ENCODE results near the gene NEMP1. TPM values are rescaled to one million over a fixed set of nuclear protein-coding genes. Genes with fewer than 3 reads are reported as not detected.

The NEMP1 gene
- total and polyA plus RNA-seq, 2 of the 13 experiments (the other 11 are each of a cell fraction or from before 2014, with no cell fraction given), result 11.4 to 12.9 TPM

DNA sequence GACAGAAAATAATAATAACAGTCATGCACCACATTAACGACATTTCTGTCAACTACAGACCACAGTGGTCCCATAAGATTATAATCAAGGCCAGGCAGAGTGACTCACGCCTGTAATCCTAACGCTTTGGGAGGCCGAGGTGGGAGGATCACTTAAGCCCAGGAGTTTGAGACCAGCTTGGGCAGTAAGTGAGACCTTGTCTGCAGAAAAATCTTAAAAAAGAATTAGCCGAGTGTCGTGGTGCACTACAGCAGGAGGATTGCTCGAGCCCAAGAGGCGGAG lies 18.9 kb upstream of the NEMP1 start:
- 0 out of 2 replicates have a peak, but pooled peaks cover 6% of the 10 kb centered on the region for H4K20me1 ChIP-seq (ENCODE audit: insufficient read depth, low read length)
- intact Hi-C loops (cut with micrococcal nuclease; ENCODE audit: unreplicated experiment), result no loop called here
- H3K27me3 ChIP-seq (ENCODE audit: control insufficient read depth in 1 of 2, insufficient read depth in 2 of 2, low read length in 2 of 2), result no peaks in the 10 kb centered on the region
- peaks cover 10 to 19% of the 10 kb centered on the region in 2 experiments; a peak in 4 of 5 replicates for H3K36me3 ChIP-seq (replicated peaks in 1 of 2; ENCODE audit: control insufficient read depth in 1 of 2, insufficient read depth in 2 of 2, low read length in 2 of 2)
- ChIA-PET POLR2A (interaction anchor here (1.1 to 13.5 kb wide), 6 partner anchors 9 to 122 kb away, joined by 3 to 309 read pairs (median 6); partner anchors contain the start of genes NAB2, NEMP1 and STAT6), CTCF (ENCODE audit: low intra/inter-chr PET ratio, low total read pairs) (no interaction called here)
- DNase-seq (ENCODE audit: low spot score), result no peak
- WGBS (ENCODE audit: low lambda C conversion rate), result 90% methylated on average over 8 of the region's 8 CpGs
- no peaks in the 10 kb centered on the region for H3K79me2 ChIP-seq (ENCODE audit: insufficient read depth, low read length)
- no peak overlapping the region for H3K9ac ChIP-seq (ENCODE audit: insufficient read depth, low read depth, low read length)
- H3K27ac ChIP-seq (ENCODE audit: extremely low read length, insufficient read depth, low read length), result no peak overlapping the region
- in situ Hi-C loops (cut with HindIII; ENCODE audit: extremely low pct_ligation_motif_present, low pct_unique_long_range_greater_than_20kb), result no loop called here
- H3K4me1 ChIP-seq (ENCODE audit: insufficient read depth, low read length), result peaks cover 38% of the 10 kb centered on the region
- no TSS peak for BruUV-seq (replicated peaks)
- ATAC-seq, result no peak
- H3K4me2 ChIP-seq (ENCODE audit: low read depth, low read length), result no peak overlapping the region
- FAIRE-seq, result no peak
- H3K4me3 ChIP-seq (replicated peaks in 1 of 3; ENCODE audit: insufficient read depth in 1 of 3, low read depth in 2 of 3, low read length in 3 of 3), result no peak overlapping the region
- no peak overlapping the region for H2AFZ ChIP-seq (ENCODE audit: low read length)
- H3K9me3 ChIP-seq (ENCODE audit: low read length), result no peaks in the 10 kb centered on the region
- TF ChIP-seq ZNF577 (CRISPR knock-in tag; IDR thresholded peaks at IDR 0.05; ENCODE audit: borderline replicate concordance, low read depth) (no peak), HNF4G (IDR thresholded peaks at IDR 0.05; ENCODE audit: borderline replicate concordance, low read depth, low read length) (no peak), HNF4G (CRISPR knock-in tag; IDR thresholded peaks at IDR 0.05; ENCODE audit: borderline replicate concordance, low read depth) (no peak), TCF7 (IDR thresholded peaks at IDR 0.05; ENCODE audit: low read depth) (no peak), ADNP (CRISPR knock-in tag; IDR thresholded peaks at IDR 0.05) (no peak), GATAD2A (CRISPR knock-in tag; IDR thresholded peaks at IDR 0.05) (no peak), NRL (CRISPR knock-in tag; IDR thresholded peaks at IDR 0.05; ENCODE audit: borderline replicate concordance) (no peak), ZNF749 (CRISPR knock-in tag; IDR thresholded peaks at IDR 0.05; ENCODE audit: borderline replicate concordance) (no peak), RBAK (CRISPR knock-in tag; IDR thresholded peaks at IDR 0.05) (no peak), MTA3 (CRISPR knock-in tag; IDR thresholded peaks at IDR 0.05) (no peak), ZNF703 (CRISPR knock-in tag; IDR thresholded peaks at IDR 0.05; ENCODE audit: borderline replicate concordance) (no peak), ZBTB42 (CRISPR knock-in tag; IDR thresholded peaks at IDR 0.05) (no peak), REXO4 (CRISPR knock-in tag; IDR thresholded peaks at IDR 0.05; ENCODE audit: borderline replicate concordance) (no peak), KDM5A (IDR thresholded peaks at IDR 0.05; ENCODE audit: borderline replicate concordance, low read length) (no peak), DMAP1 (CRISPR knock-in tag; IDR thresholded peaks at IDR 0.05) (no peak)
- TF ChIP-seq, protein P1, sequence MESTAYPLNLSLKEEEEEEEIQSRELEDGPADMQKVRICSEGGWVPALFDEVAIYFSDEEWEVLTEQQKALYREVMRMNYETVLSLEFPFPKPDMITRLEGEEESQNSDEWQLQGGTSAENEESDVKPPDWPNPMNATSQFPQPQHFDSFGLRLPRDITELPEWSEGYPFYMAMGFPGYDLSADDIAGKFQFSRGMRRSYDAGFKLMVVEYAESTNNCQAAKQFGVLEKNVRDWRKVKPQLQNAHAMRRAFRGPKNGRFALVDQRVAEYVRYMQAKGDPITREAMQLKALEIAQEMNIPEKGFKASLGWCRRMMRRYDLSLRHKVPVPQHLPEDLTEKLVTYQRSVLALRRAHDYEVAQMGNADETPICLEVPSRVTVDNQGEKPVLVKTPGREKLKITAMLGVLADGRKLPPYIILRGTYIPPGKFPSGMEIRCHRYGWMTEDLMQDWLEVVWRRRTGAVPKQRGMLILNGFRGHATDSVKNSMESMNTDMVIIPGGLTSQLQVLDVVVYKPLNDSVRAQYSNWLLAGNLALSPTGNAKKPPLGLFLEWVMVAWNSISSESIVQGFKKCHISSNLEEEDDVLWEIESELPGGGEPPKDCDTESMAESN (CRISPR knock-in tag; conservative IDR thresholded peaks at IDR 0.05), result no peak
- TF ChIP-seq, protein P2, sequence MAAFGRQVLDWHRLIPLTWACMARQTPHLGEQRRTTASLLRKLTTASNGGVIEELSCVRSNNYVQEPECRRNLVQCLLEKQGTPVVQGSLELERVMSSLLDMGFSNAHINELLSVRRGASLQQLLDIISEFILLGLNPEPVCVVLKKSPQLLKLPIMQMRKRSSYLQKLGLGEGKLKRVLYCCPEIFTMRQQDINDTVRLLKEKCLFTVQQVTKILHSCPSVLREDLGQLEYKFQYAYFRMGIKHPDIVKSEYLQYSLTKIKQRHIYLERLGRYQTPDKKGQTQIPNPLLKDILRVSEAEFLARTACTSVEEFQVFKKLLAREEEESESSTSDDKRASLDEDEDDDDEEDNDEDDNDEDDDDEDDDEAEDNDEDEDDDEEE (CRISPR knock-in tag; IDR thresholded peaks at IDR 0.05), result no peak
- TF ChIP-seq, protein P3, sequence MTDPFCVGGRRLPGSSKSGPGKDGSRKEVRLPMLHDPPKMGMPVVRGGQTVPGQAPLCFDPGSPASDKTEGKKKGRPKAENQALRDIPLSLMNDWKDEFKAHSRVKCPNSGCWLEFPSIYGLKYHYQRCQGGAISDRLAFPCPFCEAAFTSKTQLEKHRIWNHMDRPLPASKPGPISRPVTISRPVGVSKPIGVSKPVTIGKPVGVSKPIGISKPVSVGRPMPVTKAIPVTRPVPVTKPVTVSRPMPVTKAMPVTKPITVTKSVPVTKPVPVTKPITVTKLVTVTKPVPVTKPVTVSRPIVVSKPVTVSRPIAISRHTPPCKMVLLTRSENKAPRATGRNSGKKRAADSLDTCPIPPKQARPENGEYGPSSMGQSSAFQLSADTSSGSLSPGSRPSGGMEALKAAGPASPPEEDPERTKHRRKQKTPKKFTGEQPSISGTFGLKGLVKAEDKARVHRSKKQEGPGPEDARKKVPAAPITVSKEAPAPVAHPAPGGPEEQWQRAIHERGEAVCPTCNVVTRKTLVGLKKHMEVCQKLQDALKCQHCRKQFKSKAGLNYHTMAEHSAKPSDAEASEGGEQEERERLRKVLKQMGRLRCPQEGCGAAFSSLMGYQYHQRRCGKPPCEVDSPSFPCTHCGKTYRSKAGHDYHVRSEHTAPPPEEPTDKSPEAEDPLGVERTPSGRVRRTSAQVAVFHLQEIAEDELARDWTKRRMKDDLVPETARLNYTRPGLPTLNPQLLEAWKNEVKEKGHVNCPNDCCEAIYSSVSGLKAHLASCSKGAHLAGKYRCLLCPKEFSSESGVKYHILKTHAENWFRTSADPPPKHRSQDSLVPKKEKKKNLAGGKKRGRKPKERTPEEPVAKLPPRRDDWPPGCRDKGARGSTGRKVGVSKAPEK (CRISPR knock-in tag; IDR thresholded peaks at IDR 0.05; ENCODE audit: borderline replicate concordance), result no peak
- TF ChIP-seq, protein P4, sequence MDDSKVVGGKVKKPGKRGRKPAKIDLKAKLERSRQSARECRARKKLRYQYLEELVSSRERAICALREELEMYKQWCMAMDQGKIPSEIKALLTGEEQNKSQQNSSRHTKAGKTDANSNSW (CRISPR knock-in tag; IDR thresholded peaks at IDR 0.05; ENCODE audit: borderline replicate concordance), result no peak

Measured in HepG2 (cell line).